Neural cell (in vitro differentiated cells): Measurements from ENCODE around the gene MED8. TPM values are rescaled to one million over a fixed set of nuclear protein-coding genes. Genes with fewer than 3 reads are reported as not detected.
A peak's percentile ranks its signal among the peaks of the same experiment; 100 is the strongest.

Source experiments
- H2AFZ ChIP-seq: fragments of 200-600, 300-800 bp; sonication (generic), shearing (Covaris generic); 2 replicates; pipeline ENCODE4 v1.6.0; 2014; ENCODE audit warnings: low read depth, mild to moderate bottlenecking, antibody characterized with exemption, low read length, moderate library complexity
- H3F3A ChIP-seq: fragments of 200-600 bp; shearing (Covaris generic); 2 replicates; pipeline ENCODE4 v1.6.1; 2016; ENCODE audit warnings: mild to moderate bottlenecking, moderate library complexity, mixed read lengths, antibody characterized with exemption, low read length; ENCODE audit not compliant: insufficient read depth, poor library complexity, severe bottlenecking
- H3K27ac ChIP-seq: fragments of 200-600, 300-800 bp; sonication (generic), shearing (Covaris generic); 2 replicates; pipeline ENCODE4 v1.5.1; 2014; ENCODE audit warnings: mild to moderate bottlenecking, low read length, moderate library complexity
- H3K27me3 ChIP-seq: fragments of 300-800, 200-600 bp; sonication (generic), shearing (Covaris generic); 2 replicates; pipeline ENCODE4 v1.6.0; 2014; ENCODE audit warnings: mild to moderate bottlenecking, low read depth, low read length, moderate library complexity; ENCODE audit not compliant: insufficient read depth
- H3K36me3 ChIP-seq: fragments of 300-800, 200-600 bp; sonication (generic), shearing (Covaris generic); 2 replicates; pipeline ENCODE4 v1.5.1; 2014; ENCODE audit warnings: mild to moderate bottlenecking, antibody characterized with exemption, low read length, moderate library complexity; ENCODE audit not compliant: insufficient read depth
- H3K4me2 ChIP-seq: fragments of 300-800, 200-600 bp; sonication (generic), shearing (Covaris generic); 2 replicates; pipeline ENCODE4 v1.6.0; 2014; ENCODE audit warnings: mild to moderate bottlenecking, low read length
- H3K4me3 ChIP-seq: fragments of 300-800, 200-600 bp; sonication (generic), shearing (Covaris generic); 2 replicates; pipeline ENCODE4 v1.5.1; 2014; ENCODE audit warnings: mild to moderate bottlenecking, low read length, moderate library complexity
- H3K79me2 ChIP-seq: fragments of 200-600 bp; shearing (Covaris generic); replicated peaks from 2 replicates; pipeline ENCODE4 v1.6.0; 2014; ENCODE audit warnings: mild to moderate bottlenecking, low read length, moderate library complexity; ENCODE audit not compliant: insufficient read depth
- H3K9ac ChIP-seq: fragments of 300-800, 200-600 bp; sonication (generic), shearing (Covaris generic); 2 replicates; pipeline ENCODE4 v1.6.1; 2016; ENCODE audit warnings: mild to moderate bottlenecking, low read length, mixed read lengths
- H3K9me2 ChIP-seq: fragments of 200-600 bp; shearing (Covaris generic); 2 replicates; pipeline ENCODE4 v1.6.1; 2016; ENCODE audit warnings: mild to moderate bottlenecking, low read length, mixed read lengths; ENCODE audit not compliant: insufficient read depth
- H3K9me3 ChIP-seq: fragments of 200-600, 300-800 bp; sonication (generic), shearing (Covaris generic); 2 replicates; pipeline ENCODE4 v1.6.1; 2016; ENCODE audit warnings: mild to moderate bottlenecking, mixed run types, low read length, moderate library complexity, mixed read lengths
- H4K20me1 ChIP-seq: fragments of 200-600 bp; shearing (Covaris generic); 2 replicates; pipeline ENCODE4 v1.6.1; 2016; ENCODE audit warnings: mild to moderate bottlenecking, mixed run types; ENCODE audit not compliant: insufficient read depth
- CTCF ChIP-seq: fragments of 450-650 bp; IDR thresholded peaks from 2 replicates; pipeline ENCODE4 v1.5.1; 2014; ENCODE audit warnings: antibody characterized with exemption, mild to moderate bottlenecking, moderate library complexity; ENCODE audit not compliant: poor library complexity, severe bottlenecking
- EP300 ChIP-seq: fragments of 450-650 bp; conservative IDR thresholded peaks from 2 replicates; pipeline ENCODE4 v1.6.1; 2014; ENCODE audit warnings: antibody characterized with exemption, mild to moderate bottlenecking, moderate library complexity; ENCODE audit not compliant: poor library complexity, severe bottlenecking
- EZH2 ChIP-seq: fragments of 200-600, 300-800 bp; shearing (Covaris generic), sonication (generic); IDR thresholded peaks from 2 replicates; pipeline ENCODE4 v1.6.1; 2014; ENCODE audit warnings: antibody characterized with exemption, low read length, borderline replicate concordance, mild to moderate bottlenecking; ENCODE audit not compliant: insufficient read depth, poor library complexity, severe bottlenecking
- MXI1 ChIP-seq: fragments of 450-650 bp; conservative IDR thresholded peaks from 2 replicates; pipeline ENCODE4 v1.6.1; 2014; ENCODE audit warnings: antibody characterized with exemption, mild to moderate bottlenecking; ENCODE audit not compliant: poor library complexity, severe bottlenecking
- RAD21 ChIP-seq: fragments of 450-650 bp; conservative IDR thresholded peaks from 2 replicates; pipeline ENCODE4 v1.6.1; 2014; ENCODE audit warnings: antibody characterized with exemption, mild to moderate bottlenecking, moderate library complexity
- SMC3 ChIP-seq: fragments of 450-650 bp; conservative IDR thresholded peaks from 2 replicates; pipeline ENCODE4 v1.6.1; 2014; ENCODE audit warnings: antibody characterized with exemption, mild to moderate bottlenecking, moderate library complexity; ENCODE audit not compliant: poor library complexity
- TAF1 ChIP-seq: IDR thresholded peaks from 2 replicates; pipeline ENCODE4 v1.6.1; 2012; ENCODE audit warnings: low read depth
- polyA plus RNA-seq: library from polyadenylated mRNA; depleted of rRNA; stranded (reverse); fragments of >200 nt; gene quantifications from 2 replicates; pipeline ENCODE4 v1.2.3, GENCODE V29; 2014
- TF ChIP-seq, protein P1 (sequence below): IDR thresholded peaks from 2 replicates; pipeline ENCODE4 v1.6.1; 2012; ENCODE audit warnings: borderline replicate concordance

Gene MED8
- polyA plus RNA-seq, 1 donor from 2014 or later = 59.2 TPM

DNA sequence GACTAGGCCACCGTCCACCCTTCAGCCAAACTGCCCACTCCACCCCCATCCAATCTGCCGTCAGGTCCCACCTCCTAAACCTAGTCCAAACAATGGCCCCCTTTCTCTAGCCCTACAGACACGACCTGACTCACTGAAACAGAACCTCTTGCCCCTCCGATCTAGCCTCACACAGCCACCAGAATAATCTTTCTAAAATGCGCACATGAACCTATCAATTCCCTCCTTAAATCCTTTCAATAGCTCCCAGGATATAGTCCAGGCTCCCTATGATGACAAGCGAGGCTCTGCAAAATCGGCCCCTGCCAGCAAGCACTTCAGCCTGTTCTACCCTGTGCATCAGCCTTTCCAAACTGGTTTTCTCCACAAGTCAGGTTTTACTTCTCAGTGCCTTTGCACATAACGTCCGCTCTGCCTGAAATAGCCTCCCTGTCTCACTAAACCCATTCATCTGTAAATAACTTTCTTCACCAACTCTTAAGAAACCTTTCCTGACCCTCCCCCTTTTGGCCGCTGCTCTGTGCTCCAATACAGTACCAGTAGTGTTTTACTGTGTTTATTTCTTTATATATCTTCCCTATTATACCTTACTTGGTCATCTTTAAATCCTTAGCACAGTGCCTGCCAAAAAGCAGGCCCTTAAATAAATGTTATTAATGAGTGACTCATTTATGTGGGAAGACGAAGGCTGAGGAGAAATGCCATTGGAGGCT is 39.9 kb downstream of the MED8 start:
- no peaks in the 10 kb centered on the region for H3K9me2 ChIP-seq
- H3K79me2 ChIP-seq = no peaks in the 10 kb centered on the region
- no peaks in the 10 kb centered on the region for H3K9me3 ChIP-seq
- H3K36me3 ChIP-seq = no peaks in the 10 kb centered on the region
- H4K20me1 ChIP-seq = no peaks in the 10 kb centered on the region
- H3K27me3 ChIP-seq = peaks cover 11% of the 10 kb centered on the region
- H3K27ac ChIP-seq = no peak overlapping the region
- H2AFZ ChIP-seq = no peak overlapping the region
- H3K9ac ChIP-seq = peak overlapping the region; percentile 20
- H3K4me3 ChIP-seq = peak overlapping the region; percentile 55
- no peak overlapping the region for H3K4me2 ChIP-seq
- H3F3A ChIP-seq = no peaks in the 10 kb centered on the region
- TF ChIP-seq EZH2 = no peak
- no peak for TF ChIP-seq CTCF
- TF ChIP-seq, protein P1, sequence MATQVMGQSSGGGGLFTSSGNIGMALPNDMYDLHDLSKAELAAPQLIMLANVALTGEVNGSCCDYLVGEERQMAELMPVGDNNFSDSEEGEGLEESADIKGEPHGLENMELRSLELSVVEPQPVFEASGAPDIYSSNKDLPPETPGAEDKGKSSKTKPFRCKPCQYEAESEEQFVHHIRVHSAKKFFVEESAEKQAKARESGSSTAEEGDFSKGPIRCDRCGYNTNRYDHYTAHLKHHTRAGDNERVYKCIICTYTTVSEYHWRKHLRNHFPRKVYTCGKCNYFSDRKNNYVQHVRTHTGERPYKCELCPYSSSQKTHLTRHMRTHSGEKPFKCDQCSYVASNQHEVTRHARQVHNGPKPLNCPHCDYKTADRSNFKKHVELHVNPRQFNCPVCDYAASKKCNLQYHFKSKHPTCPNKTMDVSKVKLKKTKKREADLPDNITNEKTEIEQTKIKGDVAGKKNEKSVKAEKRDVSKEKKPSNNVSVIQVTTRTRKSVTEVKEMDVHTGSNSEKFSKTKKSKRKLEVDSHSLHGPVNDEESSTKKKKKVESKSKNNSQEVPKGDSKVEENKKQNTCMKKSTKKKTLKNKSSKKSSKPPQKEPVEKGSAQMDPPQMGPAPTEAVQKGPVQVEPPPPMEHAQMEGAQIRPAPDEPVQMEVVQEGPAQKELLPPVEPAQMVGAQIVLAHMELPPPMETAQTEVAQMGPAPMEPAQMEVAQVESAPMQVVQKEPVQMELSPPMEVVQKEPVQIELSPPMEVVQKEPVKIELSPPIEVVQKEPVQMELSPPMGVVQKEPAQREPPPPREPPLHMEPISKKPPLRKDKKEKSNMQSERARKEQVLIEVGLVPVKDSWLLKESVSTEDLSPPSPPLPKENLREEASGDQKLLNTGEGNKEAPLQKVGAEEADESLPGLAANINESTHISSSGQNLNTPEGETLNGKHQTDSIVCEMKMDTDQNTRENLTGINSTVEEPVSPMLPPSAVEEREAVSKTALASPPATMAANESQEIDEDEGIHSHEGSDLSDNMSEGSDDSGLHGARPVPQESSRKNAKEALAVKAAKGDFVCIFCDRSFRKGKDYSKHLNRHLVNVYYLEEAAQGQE = no peak

- Histone ChIP-seq H3K4me3 (peak overlapping the region; percentile 55), H3K9me2 (no peaks in the 10 kb centered on the region), H3K27ac (no peak overlapping the region), H3F3A (no peaks in the 10 kb centered on the region), H2AFZ (peak overlapping the region; percentile 27), H3K79me2 (no peaks in the 10 kb centered on the region), H4K20me1 (no peaks in the 10 kb centered on the region), H3K27me3 (peaks cover 11% of the 10 kb centered on the region), H3K9me3 (no peaks in the 10 kb centered on the region), H3K36me3 (no peaks in the 10 kb centered on the region), H3K4me2 (no peak overlapping the region), H3K9ac (peak overlapping the region; percentile 20)
- TF ChIP-seq SMC3 = no peak
- TF ChIP-seq TAF1 = no peak
- TF ChIP-seq MXI1 = no peak
- no peak for TF ChIP-seq RAD21
- TF ChIP-seq EP300 = no peak
- TF ChIP-seq EZH2 = no peak
- TF ChIP-seq, protein P1 = no peak
- TF ChIP-seq CTCF = no peak
Observed at GRCh38 chr1:43348809-43349593, 40.6 kb downstream of the MED8 start.
